SIG-M5 (cell line): ENCODE data around the gene LMNTD1.
"Not testable (repeated sequence)": the region's sequence is repeated elsewhere in the genome, so short reads cannot be mapped to it uniquely, and the experiment has no call there.

Experiments used
- DNase-seq: peaks from one replicate; lab custom pipeline; 2025; lab: John Stamatoyannopoulos, UW

Gene LMNTD1

GRCh38 chr12:25553098-25553497 is at the start of gene LMNTD1:
Gene LMNTD1, minus strand, starts transcription at chr12:25553283. Its CDS starts 324 bp downstream, at chr12:25552959.
- DNase-seq, result no peak

DNA sequence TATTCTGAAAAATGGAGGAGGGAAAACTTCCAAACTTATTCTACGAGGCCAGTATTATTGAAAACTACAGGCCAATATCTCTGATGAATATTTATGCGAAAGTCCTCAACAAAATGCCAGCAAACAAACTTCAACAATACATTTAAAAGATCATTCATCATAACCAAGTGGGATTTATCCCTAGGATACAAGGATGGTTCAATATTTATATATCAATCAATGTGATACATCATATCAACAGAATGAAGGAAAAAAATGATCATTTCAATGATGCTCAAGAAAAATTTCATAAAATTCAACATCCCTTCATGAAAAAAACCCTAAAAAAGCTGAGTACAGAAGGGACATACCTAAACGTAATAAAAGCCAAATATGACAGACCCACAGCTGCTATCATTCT is 45.9 kb upstream of the LMNTD1 start:
- DNase-seq, result no peak

DNA sequence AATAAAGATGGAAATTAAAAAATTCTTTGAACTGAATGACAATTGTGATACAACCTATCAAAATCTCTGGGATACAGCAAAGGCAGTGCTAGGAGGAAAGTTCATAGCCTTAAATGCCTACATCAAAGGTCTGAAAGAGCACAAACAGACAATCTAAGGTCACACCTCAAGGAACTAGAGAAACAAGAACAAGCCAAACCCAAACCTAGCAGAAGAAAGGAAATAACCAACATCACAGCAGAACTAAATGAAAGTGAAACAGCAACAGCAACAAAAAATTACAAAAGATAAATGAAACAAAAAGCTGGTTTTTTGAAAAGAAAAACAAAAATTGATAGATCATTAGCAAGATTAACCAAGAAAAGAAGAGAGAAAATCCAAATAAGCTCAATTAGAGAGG is 42.4 kb upstream of the LMNTD1 start:
- DNase-seq, result not testable (repeated sequence)

DNA sequence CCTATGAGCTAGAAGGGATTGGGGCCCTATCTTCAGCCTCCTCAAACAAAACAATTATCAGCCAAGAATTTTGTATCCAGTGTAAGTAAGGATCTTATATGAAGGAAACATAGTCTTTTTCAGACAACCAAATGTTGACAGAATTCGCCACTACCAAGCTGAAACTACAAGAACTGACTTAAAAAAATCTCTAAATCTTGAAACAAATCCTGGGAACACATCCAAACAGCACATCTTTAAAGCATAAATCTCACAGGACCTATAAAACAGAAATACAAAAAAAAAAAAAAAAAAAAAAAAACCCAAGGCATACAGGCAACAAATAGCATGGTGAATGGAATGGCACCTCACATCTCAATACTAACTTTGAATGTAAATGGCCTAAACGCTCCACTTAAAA is 41.3 kb upstream of the LMNTD1 start:
- no peak for DNase-seq

- DNase-seq, result no peak
Measured at GRCh38 chr12:25592725-25593495, 39.8 kb upstream of the LMNTD1 start.

GRCh38 chr12:25591144-25591543 is 38.1 kb upstream of the LMNTD1 start:
- no peak for DNase-seq

DNA sequence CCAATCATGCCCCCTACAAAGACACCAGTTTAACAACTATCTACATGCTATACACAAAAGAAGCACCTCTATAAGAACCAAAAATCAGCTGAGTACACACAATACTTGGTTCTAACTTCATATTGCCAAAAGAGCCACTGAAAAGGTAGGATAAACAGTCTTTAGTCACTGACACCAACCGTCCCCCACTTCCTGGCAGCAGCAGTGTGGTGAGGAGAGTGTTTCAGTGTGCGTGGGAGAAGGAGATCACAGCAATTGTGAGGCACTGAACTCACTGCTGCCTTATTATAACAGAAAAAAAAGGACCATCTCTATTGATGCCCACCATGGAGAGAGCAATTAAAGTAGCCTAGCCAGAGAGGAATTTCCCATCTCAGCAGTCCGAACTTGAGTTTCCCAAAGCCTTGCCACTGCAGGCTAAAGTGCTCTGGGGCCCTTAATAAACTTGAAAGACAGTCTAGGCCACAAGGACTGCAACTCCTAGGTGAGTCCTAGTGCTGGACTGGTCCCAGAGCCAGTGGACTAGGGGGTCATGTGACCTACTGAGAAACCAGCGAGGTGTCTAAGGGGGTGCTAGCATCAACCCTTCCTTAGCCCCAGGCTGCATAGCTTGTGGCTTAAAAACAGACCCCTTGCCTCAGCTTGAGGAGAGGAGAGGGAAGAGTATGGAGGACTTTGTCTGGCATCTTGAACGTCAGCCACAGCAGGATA is 37.1 kb upstream of the LMNTD1 start:
- DNase-seq, result no peak

- no peak for DNase-seq
Measured at GRCh38 chr12:25587346-25587745, 34.3 kb upstream of the LMNTD1 start.

GRCh38 chr12:25585662-25586061 is 32.6 kb upstream of the LMNTD1 start:
- no peak for DNase-seq

- DNase-seq, result no peak
Measured at GRCh38 chr12:25585021-25585523, 32.0 kb upstream of the LMNTD1 start.

- no peak for DNase-seq
Measured at GRCh38 chr12:25584596-25584995, 31.5 kb upstream of the LMNTD1 start.

- DNase-seq, result no peak
Measured at GRCh38 chr12:25583545-25583944, 30.5 kb upstream of the LMNTD1 start.

GRCh38 chr12:25581067-25581466 is 28.0 kb upstream of the LMNTD1 start:
- DNase-seq, result no peak

- DNase-seq, result no peak
Measured at GRCh38 chr12:25578411-25579143, 25.5 kb upstream of the LMNTD1 start.

DNA sequence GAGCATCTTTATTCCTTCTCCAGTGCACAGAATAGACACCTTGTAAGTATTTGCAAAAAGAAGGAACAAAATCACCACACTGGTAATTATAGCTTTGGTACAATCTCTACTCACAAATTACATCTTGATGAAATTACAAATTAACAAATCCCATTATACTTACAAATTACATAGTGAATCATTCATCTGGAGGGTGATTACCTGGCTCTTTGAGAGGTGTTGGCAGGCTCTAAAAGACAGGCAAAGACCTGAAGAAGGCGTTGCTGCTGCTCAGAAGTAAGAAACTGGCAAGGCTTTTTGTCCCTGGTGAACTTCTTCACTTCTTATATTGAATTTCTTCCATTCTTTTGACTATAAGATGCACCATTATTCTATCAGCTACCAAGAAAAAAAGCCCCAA is 21.7 kb upstream of the LMNTD1 start:
- DNase-seq, result no peak

GRCh38 chr12:25573346-25573745 is 20.3 kb upstream of the LMNTD1 start:
- no peak for DNase-seq

- no peak for DNase-seq
Measured at GRCh38 chr12:25570418-25570817, 17.3 kb upstream of the LMNTD1 start.

DNA sequence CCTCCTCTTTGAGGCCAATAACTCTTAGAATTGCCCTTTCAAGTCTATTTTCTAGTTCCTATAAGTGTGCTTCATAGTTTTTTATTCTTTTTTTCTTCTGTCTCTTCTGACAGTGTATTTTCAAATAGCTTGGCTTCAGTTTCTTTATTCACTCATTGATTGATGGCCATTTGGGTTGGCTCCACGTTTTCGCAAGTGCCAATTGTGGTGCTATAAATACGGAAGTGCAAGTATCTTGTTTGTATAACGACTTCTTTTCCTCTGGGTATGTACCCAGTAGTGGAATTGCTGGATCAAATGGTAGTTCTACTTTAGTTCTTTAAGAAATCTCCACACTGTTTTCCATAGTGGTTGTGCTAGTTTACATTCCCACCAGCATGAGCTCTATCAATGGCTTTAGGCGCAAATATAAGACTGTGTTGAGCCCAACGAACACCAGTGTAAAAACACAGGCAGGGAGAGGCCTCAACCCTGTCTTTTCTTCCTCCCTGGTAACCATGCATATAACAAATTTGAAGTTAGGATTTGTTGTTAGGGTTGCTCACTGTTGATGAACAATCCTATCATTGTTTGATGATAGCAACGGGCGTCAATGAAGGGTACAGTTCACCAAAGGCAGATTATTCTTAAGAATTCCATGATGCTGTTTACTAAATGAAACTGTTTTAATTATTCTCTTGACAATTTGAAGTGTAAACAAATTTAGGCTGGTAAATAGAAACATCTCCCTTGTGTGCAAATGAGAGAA is 13.3 kb upstream of the LMNTD1 start:
- DNase-seq, result no peak

DNA sequence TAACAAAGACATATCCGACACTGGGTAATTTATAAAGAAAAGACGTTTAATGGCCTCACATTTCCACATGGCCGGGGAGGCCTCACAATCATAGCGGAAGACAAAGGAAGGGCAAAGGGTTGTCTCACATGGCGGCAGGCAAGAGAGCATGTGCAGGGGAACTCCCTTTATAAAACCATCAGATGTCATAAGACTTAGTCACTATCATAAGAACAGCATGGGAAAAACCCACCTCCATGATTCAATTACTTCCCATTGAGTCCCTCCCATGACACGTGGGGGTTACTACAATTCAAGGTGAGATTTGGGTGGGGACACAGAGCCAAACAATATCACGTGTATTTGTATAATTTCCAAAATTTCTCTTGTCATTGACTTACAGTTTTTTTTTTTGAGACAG is 5.5 kb upstream of the LMNTD1 start:
- no peak for DNase-seq

DNA sequence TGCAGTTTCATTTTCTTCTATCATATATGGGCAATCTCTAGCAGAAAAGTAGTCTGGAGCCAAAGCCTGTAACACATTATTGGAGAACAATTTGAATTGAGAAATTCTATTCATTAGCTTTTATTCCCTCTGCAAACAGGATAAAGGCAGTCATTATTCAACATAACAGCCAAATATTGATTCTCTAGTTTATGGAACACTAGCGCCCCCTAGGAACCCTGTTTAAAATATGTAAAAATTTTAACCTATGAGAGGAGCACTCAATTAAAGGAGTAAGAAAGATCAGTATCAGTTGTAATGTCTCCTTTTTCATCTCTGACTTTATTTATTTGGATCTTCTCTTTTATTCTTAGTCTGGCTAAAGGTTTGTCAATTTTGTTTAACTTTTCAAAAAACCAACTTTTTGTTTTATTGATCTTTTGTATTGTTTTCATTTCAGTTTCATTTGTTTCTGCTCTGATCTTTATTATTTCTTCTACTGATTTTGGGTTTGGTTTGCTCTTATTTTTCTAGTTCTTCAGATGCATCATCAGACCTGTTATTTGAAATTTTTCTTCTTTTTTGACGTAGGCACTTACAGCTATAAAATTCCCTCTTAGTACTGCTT is 4.8 kb upstream of the LMNTD1 start:
- DNase-seq, result no peak

DNA sequence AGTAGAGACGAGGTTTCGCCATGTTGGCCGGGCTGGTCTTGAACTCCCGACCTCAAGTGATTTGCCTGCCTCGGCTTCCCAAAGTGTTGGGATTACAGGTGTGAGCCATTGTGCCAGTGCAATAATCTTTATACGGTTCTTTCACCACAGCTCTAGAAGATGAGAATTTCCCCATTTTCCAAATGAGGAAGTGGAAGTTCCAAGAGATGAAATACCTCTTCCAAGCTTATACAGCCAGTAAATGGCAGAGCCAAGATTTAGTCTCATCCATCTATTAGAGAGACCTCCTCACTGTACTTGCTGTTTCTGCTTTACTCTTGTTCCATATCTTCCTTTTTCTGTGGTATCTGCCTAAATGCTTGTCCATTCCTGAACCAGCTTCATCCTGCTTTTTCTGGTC is 3.1 kb upstream of the LMNTD1 start:
- DNase-seq, result no peak

- no peak for DNase-seq
Measured at GRCh38 chr12:25552681-25553080, 402 bp downstream of the LMNTD1 start.
